ENCODE data around the gene MCTP2.

The MCTP2 gene

GRCh38 chr15:94287794-94288246, 56.5 kb downstream of the MCTP2 start:
- no peak for TF ChIP-seq CTCF (conservative IDR thresholded peaks at IDR 0.05)
- TF ChIP-seq ZFX (IDR thresholded peaks at IDR 0.05) = no peak
- no peak overlapping the region for H3K27ac ChIP-seq

GRCh38 chr15:94290730-94291129, 59.4 kb downstream of the MCTP2 start:
- no peak for TF ChIP-seq ZFX (IDR thresholded peaks at IDR 0.05)
- TF ChIP-seq CTCF (conservative IDR thresholded peaks at IDR 0.05) = no peak
- H3K27ac ChIP-seq = no peak overlapping the region

GRCh38 chr15:94293411-94294402, 62.3 kb downstream of the MCTP2 start:
- no peak for TF ChIP-seq ZFX (IDR thresholded peaks at IDR 0.05)
- peak overlapping the region; percentile 71 for H3K27ac ChIP-seq

GRCh38 chr15:94294556-94294955, 63.2 kb downstream of the MCTP2 start:
- TF ChIP-seq CTCF (conservative IDR thresholded peaks at IDR 0.05) = no peak
- no peak for TF ChIP-seq ZFX (IDR thresholded peaks at IDR 0.05)
- H3K27ac ChIP-seq = peak overlapping the region; percentile 47

- H3K27ac ChIP-seq = peak overlapping the region; percentile 47
Observed at GRCh38 chr15:94295275-94295674, 63.9 kb downstream of the MCTP2 start.

GRCh38 chr15:94296717-94297116, 65.4 kb downstream of the MCTP2 start:
- no peak overlapping the region; the same call in 1 of the 2 replicates for H3K27ac ChIP-seq
- TF ChIP-seq ZFX (IDR thresholded peaks at IDR 0.05) (no peak), CTCF (conservative IDR thresholded peaks at IDR 0.05) (no peak)

More at GRCh38 chr15:94295275-94295674, 63.9 kb downstream of the MCTP2 start:
- TF ChIP-seq CTCF (conservative IDR thresholded peaks at IDR 0.05) (no peak), ZFX (IDR thresholded peaks at IDR 0.05) (no peak)

- TF ChIP-seq ZFX (IDR thresholded peaks at IDR 0.05) (no peak), CTCF (conservative IDR thresholded peaks at IDR 0.05) (no peak)
Observed at GRCh38 chr15:94297558-94297957, 66.2 kb downstream of the MCTP2 start.

More at GRCh38 chr15:94297558-94297957, 66.2 kb downstream of the MCTP2 start:
- no peak overlapping the region for H3K27ac ChIP-seq

All from C4-2B (cell line).